ENCODE data around the gene FAM131A.

The FAM131A gene

DNA sequence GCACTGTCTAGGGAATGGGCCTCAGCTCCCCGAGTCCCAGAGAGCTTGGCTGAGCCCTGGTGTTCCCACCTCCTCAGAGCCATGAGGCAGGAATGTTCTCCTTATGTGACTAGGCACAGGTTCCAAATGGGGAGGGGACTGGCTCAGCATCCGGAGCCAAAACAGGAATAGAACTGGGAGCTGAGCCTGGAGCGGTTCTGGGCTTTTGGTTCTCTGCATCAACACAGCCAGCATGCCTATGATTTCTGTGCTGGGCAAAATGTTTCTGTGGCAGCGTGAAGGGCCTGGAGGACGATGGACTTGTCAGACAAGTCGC lies at the start of gene FAM131A:
Gene FAM131A, plus strand, starts transcription at position 202 of the 316 bp plus-strand sequence. Its CDS starts 31 bp downstream, at position 233.
- Mint-ChIP-seq H3K4me1 (ENCODE audit: low read depth) (peaks cover 52% of the 10 kb centered on the region), H3K9me3 (no peaks in the 10 kb centered on the region), H3K4me3 (peak within 1 kb of the TSS; percentile 79), H3K27me3 (no peaks in the 10 kb centered on the region), H3K27ac (peak within 1 kb of the TSS; percentile 83), H3K36me3 (ENCODE audit: low read depth) (peaks cover 39% of the 10 kb centered on the region)
- DNase-seq, result no peak

GRCh38 chr3:184289426-184289938 lies 47.9 kb upstream of the FAM131A start:
- H3K9me3 Mint-ChIP-seq, result no peaks in the 10 kb centered on the region
- no peak overlapping the region for H3K27ac Mint-ChIP-seq
- peaks cover 19% of the 10 kb centered on the region for H3K27me3 Mint-ChIP-seq
- no peaks in the 10 kb centered on the region for H3K36me3 Mint-ChIP-seq (ENCODE audit: low read depth)
- no peak overlapping the region for H3K4me3 Mint-ChIP-seq
- H3K4me1 Mint-ChIP-seq (ENCODE audit: low read depth), result peaks cover 2% of the 10 kb centered on the region
- peak; percentile 81 for DNase-seq

DNA sequence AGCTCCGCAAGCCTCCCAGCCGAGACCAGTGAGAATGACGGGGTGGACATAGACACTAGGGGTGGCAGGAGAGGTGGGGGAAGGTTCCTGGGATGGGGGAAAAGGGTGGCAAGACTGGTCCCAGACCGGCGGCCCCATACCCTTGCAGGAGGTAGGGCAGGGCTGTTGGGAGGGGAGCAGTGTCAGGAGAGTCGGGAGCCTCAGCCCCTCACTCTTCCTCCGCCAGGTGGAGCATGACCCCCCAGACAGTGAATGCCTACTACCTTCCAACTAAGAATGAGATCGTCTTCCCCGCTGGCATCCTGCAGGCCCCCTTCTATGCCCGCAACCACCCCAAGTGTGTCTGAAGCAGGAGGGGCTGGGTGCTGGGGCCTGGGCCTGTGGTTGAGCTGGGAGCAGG lies 47.1 kb upstream of the FAM131A start:
- peaks cover 2% of the 10 kb centered on the region for H3K4me1 Mint-ChIP-seq (ENCODE audit: low read depth)
- DNase-seq, result no peak
- no peaks in the 10 kb centered on the region for H3K36me3 Mint-ChIP-seq (ENCODE audit: low read depth)
- peaks cover 19% of the 10 kb centered on the region for H3K27me3 Mint-ChIP-seq
- H3K4me3 Mint-ChIP-seq, result no peak overlapping the region
- H3K9me3 Mint-ChIP-seq, result no peaks in the 10 kb centered on the region
- no peak overlapping the region for H3K27ac Mint-ChIP-seq

DNA sequence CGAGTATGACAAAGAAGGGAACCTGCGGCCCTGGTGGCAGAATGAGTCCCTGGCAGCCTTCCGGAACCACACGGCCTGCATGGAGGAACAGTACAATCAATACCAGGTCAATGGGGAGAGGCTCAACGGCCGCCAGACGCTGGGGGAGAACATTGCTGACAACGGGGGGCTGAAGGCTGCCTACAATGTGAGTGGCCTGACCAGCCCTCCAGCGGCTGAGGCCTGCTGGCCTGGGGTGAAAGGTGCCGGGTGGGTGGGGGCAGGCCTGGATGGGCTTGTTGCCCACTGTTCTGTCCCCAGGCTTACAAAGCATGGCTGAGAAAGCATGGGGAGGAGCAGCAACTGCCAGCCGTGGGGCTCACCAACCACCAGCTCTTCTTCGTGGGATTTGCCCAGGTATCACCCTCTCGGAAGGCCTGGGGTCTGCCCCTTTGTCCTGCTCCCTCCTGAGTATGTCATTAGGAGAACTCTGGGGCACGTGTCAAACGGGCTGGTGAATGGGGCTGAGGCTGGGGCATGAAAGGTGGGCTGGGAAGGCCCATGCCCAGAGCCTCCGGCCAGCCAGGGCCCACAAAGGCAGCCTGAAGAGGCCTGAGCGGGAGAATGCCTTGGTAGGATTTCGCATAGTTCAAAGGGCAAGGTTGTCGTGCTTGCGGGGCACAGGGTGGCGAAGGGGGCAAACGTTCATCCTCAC lies 46.2 kb upstream of the FAM131A start:
- Mint-ChIP-seq H3K27me3 (peaks cover 15% of the 10 kb centered on the region), H3K9me3 (no peaks in the 10 kb centered on the region), H3K4me3 (no peak overlapping the region), H3K27ac (no peak overlapping the region), H3K4me1 (ENCODE audit: low read depth) (peaks cover 2% of the 10 kb centered on the region), H3K36me3 (ENCODE audit: low read depth) (no peaks in the 10 kb centered on the region)
- DNase-seq, result no peak

GRCh38 chr3:184291738-184292445 lies 45.5 kb upstream of the FAM131A start:
- peaks cover 14% of the 10 kb centered on the region for H3K27me3 Mint-ChIP-seq
- H3K27ac Mint-ChIP-seq, result no peak overlapping the region
- H3K4me3 Mint-ChIP-seq, result no peak overlapping the region
- H3K36me3 Mint-ChIP-seq (ENCODE audit: low read depth), result no peaks in the 10 kb centered on the region
- peaks cover 2% of the 10 kb centered on the region for H3K4me1 Mint-ChIP-seq (ENCODE audit: low read depth)
- DNase-seq, result no peak
- H3K9me3 Mint-ChIP-seq, result no peaks in the 10 kb centered on the region

DNA sequence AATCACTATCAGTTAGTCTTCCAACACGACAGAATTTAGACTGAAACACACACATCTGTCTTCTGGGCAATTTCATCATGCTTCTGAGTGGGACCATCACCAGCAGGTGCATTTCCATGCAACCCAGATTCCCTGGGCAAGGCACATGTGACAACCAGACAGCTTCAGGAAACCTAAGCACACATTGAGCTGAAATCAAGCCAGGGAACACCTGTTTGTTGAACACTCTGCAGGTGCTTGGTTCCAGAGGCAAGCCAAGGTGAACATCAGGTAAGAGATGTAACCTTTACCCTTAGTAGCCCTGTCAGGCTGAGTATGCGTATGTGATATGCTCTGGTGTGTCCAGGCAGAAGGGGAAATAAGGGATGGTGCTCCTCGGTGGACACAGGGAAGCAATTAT lies 41.6 kb upstream of the FAM131A start:
- no peak overlapping the region for H3K27ac Mint-ChIP-seq
- no peak overlapping the region for H3K4me3 Mint-ChIP-seq
- no peaks in the 10 kb centered on the region for H3K9me3 Mint-ChIP-seq
- no peaks in the 10 kb centered on the region for H3K27me3 Mint-ChIP-seq
- no peak for DNase-seq
- peaks cover 15% of the 10 kb centered on the region for H3K36me3 Mint-ChIP-seq (ENCODE audit: low read depth)
- H3K4me1 Mint-ChIP-seq (ENCODE audit: low read depth), result peaks cover 20% of the 10 kb centered on the region

- no peak for DNase-seq
- H3K36me3 Mint-ChIP-seq (ENCODE audit: low read depth), result peaks cover 23% of the 10 kb centered on the region
- H3K4me3 Mint-ChIP-seq, result no peak overlapping the region
- H3K27me3 Mint-ChIP-seq, result no peaks in the 10 kb centered on the region
- peaks cover 26% of the 10 kb centered on the region for H3K4me1 Mint-ChIP-seq (ENCODE audit: low read depth)
- no peak overlapping the region for H3K27ac Mint-ChIP-seq
- H3K9me3 Mint-ChIP-seq, result no peaks in the 10 kb centered on the region
Observed at GRCh38 chr3:184296616-184297015, 40.8 kb upstream of the FAM131A start.

GRCh38 chr3:184298759-184299487 lies 38.5 kb upstream of the FAM131A start, which contains the start of gene PSMD2:
Gene PSMD2, plus strand, starts transcription at chr3:184299241. Its CDS starts 26 bp downstream, at chr3:184299267.
- peak; percentile 98 for DNase-seq
- peaks cover 41% of the 10 kb centered on the region for H3K4me1 Mint-ChIP-seq (ENCODE audit: low read depth)
- H3K4me3 Mint-ChIP-seq, result peak within 1 kb of the TSS; percentile 88
- peaks cover 46% of the 10 kb centered on the region for H3K36me3 Mint-ChIP-seq (ENCODE audit: low read depth)
- no peaks in the 10 kb centered on the region for H3K27me3 Mint-ChIP-seq
- H3K27ac Mint-ChIP-seq, result peak within 1 kb of the TSS; percentile 95
- no peaks in the 10 kb centered on the region for H3K9me3 Mint-ChIP-seq

- Mint-ChIP-seq H3K4me1 (ENCODE audit: low read depth) (peaks cover 41% of the 10 kb centered on the region), H3K27ac (peak overlapping the region; percentile 95), H3K9me3 (no peaks in the 10 kb centered on the region), H3K36me3 (ENCODE audit: low read depth) (peaks cover 54% of the 10 kb centered on the region), H3K27me3 (no peaks in the 10 kb centered on the region), H3K4me3 (peak overlapping the region; percentile 88)
- DNase-seq, result no peak
Observed at GRCh38 chr3:184299488-184300377, 37.7 kb upstream of the FAM131A start.

GRCh38 chr3:184300378-184300720 lies 37.1 kb upstream of the FAM131A start:
- no peak for DNase-seq
- Mint-ChIP-seq H3K27me3 (no peaks in the 10 kb centered on the region), H3K36me3 (ENCODE audit: low read depth) (peaks cover 60% of the 10 kb centered on the region), H3K9me3 (no peaks in the 10 kb centered on the region), H3K4me3 (peak overlapping the region; percentile 88), H3K27ac (peak overlapping the region; percentile 95), H3K4me1 (ENCODE audit: low read depth) (peaks cover 43% of the 10 kb centered on the region)

DNA sequence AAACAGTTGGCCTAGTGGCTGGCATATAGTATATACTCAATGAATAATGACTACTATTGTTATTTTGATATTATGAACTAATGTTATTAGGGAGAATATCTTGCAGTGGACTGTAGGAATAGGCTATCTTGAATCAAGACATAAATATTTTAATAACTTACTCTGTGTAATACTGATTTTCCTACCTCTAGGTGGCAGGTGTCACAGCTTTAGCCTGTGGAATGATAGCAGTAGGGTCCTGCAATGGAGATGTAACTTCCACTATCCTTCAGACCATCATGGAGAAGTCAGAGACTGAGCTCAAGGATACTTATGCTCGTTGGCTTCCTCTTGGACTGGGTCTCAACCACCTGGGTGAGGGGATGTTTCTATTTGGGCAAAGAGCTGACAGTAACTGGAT lies 31.8 kb upstream of the FAM131A start:
- DNase-seq, result no peak
- no peak overlapping the region for H3K4me3 Mint-ChIP-seq
- peaks cover 97% of the 10 kb centered on the region for H3K36me3 Mint-ChIP-seq (ENCODE audit: low read depth)
- H3K4me1 Mint-ChIP-seq (ENCODE audit: low read depth), result peaks cover 30% of the 10 kb centered on the region
- H3K27ac Mint-ChIP-seq, result peak overlapping the region; percentile 45
- no peaks in the 10 kb centered on the region for H3K27me3 Mint-ChIP-seq
- H3K9me3 Mint-ChIP-seq, result no peaks in the 10 kb centered on the region

DNA sequence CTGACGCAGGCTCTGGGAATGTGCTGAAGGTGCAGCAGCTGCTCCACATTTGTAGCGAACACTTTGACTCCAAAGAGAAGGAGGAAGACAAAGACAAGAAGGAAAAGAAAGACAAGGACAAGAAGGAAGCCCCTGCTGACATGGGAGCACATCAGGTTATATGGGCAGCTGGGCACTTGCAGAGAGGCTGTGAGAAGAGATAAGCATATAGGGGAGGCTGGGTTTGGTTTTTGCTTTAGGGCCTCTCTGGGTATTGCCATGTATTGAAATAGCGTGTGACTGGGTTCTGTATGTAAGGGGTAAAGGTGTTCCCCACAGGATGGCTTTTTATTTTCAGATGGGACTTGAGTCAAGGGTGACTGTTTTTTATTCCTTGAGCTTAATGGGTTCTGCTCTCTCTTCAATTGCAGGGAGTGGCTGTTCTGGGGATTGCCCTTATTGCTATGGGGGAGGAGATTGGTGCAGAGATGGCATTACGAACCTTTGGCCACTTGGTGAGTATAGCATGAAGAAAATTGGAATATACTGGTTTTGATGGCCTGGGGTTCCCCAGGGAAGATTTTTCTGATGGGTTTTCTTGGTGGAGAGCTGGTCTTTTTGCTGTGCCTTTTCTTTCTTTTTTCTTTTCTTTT lies 30.9 kb upstream of the FAM131A start:
- Mint-ChIP-seq H3K36me3 (ENCODE audit: low read depth) (peaks cover 88% of the 10 kb centered on the region), H3K27ac (peak overlapping the region; percentile 45)

DNA sequence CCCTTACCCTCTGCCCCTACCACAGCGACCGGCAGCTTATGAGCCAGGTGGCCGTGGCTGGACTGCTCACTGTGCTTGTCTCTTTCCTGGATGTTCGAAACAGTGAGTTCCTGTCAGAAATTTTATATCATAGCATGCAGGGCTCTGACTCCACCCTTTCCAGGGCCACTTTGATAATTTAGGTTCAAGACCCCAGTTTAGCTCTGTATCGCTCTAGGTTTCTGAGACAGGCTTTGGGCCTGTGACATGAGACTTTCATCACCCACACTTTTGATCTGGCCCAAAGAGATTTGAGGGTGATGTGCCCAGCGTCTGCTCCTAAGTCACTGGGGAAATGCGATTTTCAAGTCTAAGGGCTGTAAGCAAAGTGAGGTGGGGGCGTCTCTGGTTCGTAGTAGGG lies 29.5 kb upstream of the FAM131A start:
- Mint-ChIP-seq H3K27ac (peak overlapping the region; percentile 38), H3K36me3 (ENCODE audit: low read depth) (peaks cover 73% of the 10 kb centered on the region), H3K4me3 (no peak overlapping the region), H3K27me3 (no peaks in the 10 kb centered on the region), H3K4me1 (ENCODE audit: low read depth) (peaks cover 14% of the 10 kb centered on the region), H3K9me3 (no peaks in the 10 kb centered on the region)
- no peak for DNase-seq

More for the DNA sequence above, 30.9 kb upstream of the FAM131A start:
- Mint-ChIP-seq H3K4me3 (no peak overlapping the region), H3K9me3 (no peaks in the 10 kb centered on the region), H3K27me3 (no peaks in the 10 kb centered on the region), H3K4me1 (ENCODE audit: low read depth) (peaks cover 24% of the 10 kb centered on the region)
- no peak for DNase-seq
